SJSA1 (cell line): Measurements from ENCODE around the gene ZBED3. TPM values are rescaled to one million over a fixed set of nuclear protein-coding genes. Genes with fewer than 3 reads are reported as not detected.
"Not testable (repeated sequence)": the region's sequence is repeated elsewhere in the genome, so short reads cannot be mapped to it uniquely, and the experiment has no call there.

Experiments used
- DNase-seq, 2 experiments: peaks; one replicate each; pipeline ENCODE4 v3.0.0-alpha.2; 2015 to 2020; ENCODE audit warnings: low spot score in 2 of 2, low read depth in 1 of 2
- H3K27ac ChIP-seq: fragments of 250-450 bp; sonication (Bioruptor Pico); 2 replicates; pipeline ENCODE4 v1.5.1; 2020; ENCODE audit warnings: mild to moderate bottlenecking, moderate library complexity
- H3K27me3 ChIP-seq: fragments of 250-450 bp; sonication (Bioruptor Pico); replicated peaks from 2 replicates; pipeline ENCODE4 v1.5.1; 2020; ENCODE audit warnings: mild to moderate bottlenecking, moderate library complexity
- H3K36me3 ChIP-seq: fragments of 250-450 bp; sonication (Bioruptor Pico); 2 replicates; pipeline ENCODE4 v1.5.1; 2020; ENCODE audit warnings: mild to moderate bottlenecking
- H3K4me1 ChIP-seq: fragments of 250-450 bp; sonication (Bioruptor Pico); replicated peaks from 2 replicates; pipeline ENCODE4 v1.6.1; 2021; ENCODE audit warnings: mild to moderate bottlenecking
- H3K4me3 ChIP-seq: fragments of 250-450 bp; sonication (Bioruptor Pico); 2 replicates; pipeline ENCODE4 v1.5.1; 2020; ENCODE audit warnings: mild to moderate bottlenecking
- H3K9me3 ChIP-seq: fragments of 250-450 bp; sonication (Bioruptor Pico); replicated peaks from 2 replicates; pipeline ENCODE4 v1.5.1; 2020; ENCODE audit warnings: mild to moderate bottlenecking
- total RNA-seq: library from RNA; depleted of rRNA; stranded (reverse); fragments of >200 nt; shearing (Covaris generic); gene quantifications from 2 replicates; pipeline ENCODE4 v1.2.3, GENCODE V29; 2014

Gene ZBED3
- total RNA-seq, 1 experiment from 2014 or later = 0.29 TPM

- DNase-seq = no peak
- Histone ChIP-seq H3K27me3 (no peaks in the 10 kb centered on the region), H3K9me3 (no peaks in the 10 kb centered on the region), H3K27ac (no peak overlapping the region), H3K4me3 (no peak overlapping the region), H3K36me3 (no peaks in the 10 kb centered on the region), H3K4me1 (no peaks in the 10 kb centered on the region)
Observed at GRCh38 chr5:77101298-77101697, 14.2 kb upstream of the ZBED3 start.

DNA sequence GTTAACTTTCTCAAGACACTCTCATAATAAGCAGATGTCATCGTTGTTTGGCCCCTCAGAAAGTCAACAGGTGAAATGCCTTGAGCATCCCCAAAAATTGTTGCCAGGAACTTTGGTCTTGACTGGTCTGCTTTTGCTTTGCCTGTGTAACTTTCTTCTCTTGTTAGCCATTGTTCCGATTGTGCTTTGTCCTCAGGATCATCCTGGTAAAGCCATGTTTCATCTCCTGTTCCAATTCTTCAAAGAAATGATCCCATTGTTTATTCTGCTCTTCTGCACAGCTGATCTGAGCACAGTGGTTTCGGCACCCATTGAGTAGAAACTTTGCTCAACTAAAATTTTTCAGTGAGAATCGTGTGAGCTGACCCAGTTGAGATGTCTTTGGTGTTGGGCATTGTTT is 8.1 kb upstream of the ZBED3 start:
- Histone ChIP-seq H3K36me3 (no peaks in the 10 kb centered on the region), H3K27me3 (no peaks in the 10 kb centered on the region), H3K4me1 (no peaks in the 10 kb centered on the region), H3K4me3 (no peak overlapping the region), H3K27ac (no peak overlapping the region), H3K9me3 (no peaks in the 10 kb centered on the region)
- DNase-seq = no peak

GRCh38 chr5:77087484-77088261 is 588 bp upstream of the ZBED3 start:
- Histone ChIP-seq H3K9me3 (no peaks in the 10 kb centered on the region), H3K36me3 (no peaks in the 10 kb centered on the region; the same call in 1 of the 2 replicates), H3K27ac (no peak overlapping the region), H3K4me3 (peak overlapping the region; percentile 60), H3K4me1 (peaks cover 7% of the 10 kb centered on the region), H3K27me3 (no peaks in the 10 kb centered on the region)
- DNase-seq = no peak

DNA sequence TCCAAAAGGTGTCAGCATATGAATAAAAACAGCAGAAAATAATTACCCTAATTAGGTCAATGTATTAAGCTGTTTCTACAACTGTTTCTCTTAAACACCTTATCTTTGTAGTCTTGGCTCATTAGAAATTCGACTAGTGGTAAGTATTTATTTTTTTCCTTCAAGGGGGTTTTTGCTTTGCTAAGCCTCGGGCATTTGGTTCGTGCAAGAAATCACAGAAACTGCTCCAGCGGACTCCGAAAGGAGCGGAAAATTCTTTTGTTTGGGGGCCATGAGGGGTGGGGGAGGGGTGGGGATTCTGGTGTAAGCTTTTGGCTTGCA is 757 bp downstream of the ZBED3 start:
- peak overlapping the region; percentile 13; the same call in 1 of the 2 replicates for H3K27ac ChIP-seq

DNA sequence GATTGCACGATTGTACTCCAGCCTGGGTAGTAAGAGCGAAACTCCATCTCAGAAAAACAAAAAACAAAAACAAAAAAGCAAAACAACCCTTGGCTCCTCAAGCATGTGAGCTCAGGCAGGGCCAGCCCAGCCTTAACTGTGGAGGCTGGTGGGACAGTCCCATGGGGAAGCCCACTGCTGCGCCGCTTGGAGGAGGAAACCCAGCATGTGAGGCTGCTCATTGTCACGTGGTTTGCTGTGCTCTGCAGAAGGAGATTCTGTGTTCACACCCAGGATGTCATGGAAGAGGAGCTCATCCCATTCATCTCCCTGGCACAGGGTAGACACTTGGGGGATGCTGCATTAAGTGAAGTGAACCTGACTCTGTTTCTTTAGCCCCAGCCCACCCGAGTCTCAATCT is 4.0 kb downstream of the ZBED3 start:
- Histone ChIP-seq H3K4me3 (no peak overlapping the region), H3K4me1 (peaks cover 7% of the 10 kb centered on the region), H3K9me3 (no peaks in the 10 kb centered on the region), H3K36me3 (peaks cover 2% of the 10 kb centered on the region; the same call in 1 of the 2 replicates), H3K27ac (no peak overlapping the region), H3K27me3 (no peaks in the 10 kb centered on the region)
- no peak for DNase-seq

More for the DNA sequence above, 757 bp downstream of the ZBED3 start:
- Histone ChIP-seq H3K4me1 (peaks cover 7% of the 10 kb centered on the region), H3K9me3 (no peaks in the 10 kb centered on the region), H3K27me3 (no peaks in the 10 kb centered on the region), H3K36me3 (no peaks in the 10 kb centered on the region; the same call in 1 of the 2 replicates), H3K4me3 (peak overlapping the region; percentile 60)
- DNase-seq = no peak

DNA sequence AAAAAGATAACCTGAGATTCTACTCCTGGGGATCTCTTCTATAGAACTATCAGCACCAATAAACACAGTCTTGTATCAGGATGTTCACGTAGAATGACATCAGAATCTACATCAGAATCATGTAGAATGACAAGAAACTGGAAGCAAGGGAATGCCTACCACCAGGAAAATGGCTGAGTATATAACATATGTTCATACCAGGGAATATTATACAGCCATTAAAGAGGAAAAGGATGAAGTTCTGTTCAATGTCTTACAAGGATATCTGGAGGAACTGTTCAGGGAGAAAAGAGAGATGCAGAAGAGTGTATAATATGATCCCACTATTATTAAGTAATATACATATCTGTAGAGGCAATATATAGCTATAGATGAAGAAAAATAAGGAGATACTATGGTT is 4.8 kb downstream of the ZBED3 start:
- Histone ChIP-seq H3K9me3 (no peaks in the 10 kb centered on the region), H3K36me3 (peaks cover 3% of the 10 kb centered on the region; the same call in 1 of the 2 replicates), H3K4me1 (peaks cover under 1% of the 10 kb centered on the region), H3K4me3 (no peak overlapping the region), H3K27me3 (no peaks in the 10 kb centered on the region), H3K27ac (no peak overlapping the region)
- DNase-seq = no peak

- no peaks in the 10 kb centered on the region for H3K27me3 ChIP-seq
- H3K36me3 ChIP-seq = peaks cover 3% of the 10 kb centered on the region; the same call in 1 of the 2 replicates
- H3K4me3 ChIP-seq = no peak overlapping the region
- DNase-seq = no peak
- no peak overlapping the region for H3K27ac ChIP-seq
- no peaks in the 10 kb centered on the region for H3K4me1 ChIP-seq
- no peaks in the 10 kb centered on the region for H3K9me3 ChIP-seq
Observed at GRCh38 chr5:77080905-77081304, 6.2 kb downstream of the ZBED3 start.

- not testable (repeated sequence) for H3K27ac ChIP-seq, H3K4me1 ChIP-seq, DNase-seq, H3K36me3 ChIP-seq, H3K4me3 ChIP-seq, H3K27me3 ChIP-seq, H3K9me3 ChIP-seq
Observed at GRCh38 chr5:77080479-77080878, 6.6 kb downstream of the ZBED3 start.

- DNase-seq = no peak
- Histone ChIP-seq H3K36me3 (peaks cover 3% of the 10 kb centered on the region; the same call in 1 of the 2 replicates), H3K27ac (no peak overlapping the region), H3K4me1 (no peaks in the 10 kb centered on the region), H3K4me3 (no peak overlapping the region), H3K27me3 (no peaks in the 10 kb centered on the region), H3K9me3 (no peaks in the 10 kb centered on the region)
Observed at GRCh38 chr5:77077829-77078176, 9.3 kb downstream of the ZBED3 start.

GRCh38 chr5:77076961-77077828 is 9.9 kb downstream of the ZBED3 start:
- Histone ChIP-seq H3K27ac (no peak overlapping the region), H3K4me1 (no peaks in the 10 kb centered on the region), H3K27me3 (no peaks in the 10 kb centered on the region), H3K36me3 (peaks cover 3% of the 10 kb centered on the region; the same call in 1 of the 2 replicates), H3K4me3 (no peak overlapping the region), H3K9me3 (no peaks in the 10 kb centered on the region)
- no peak for DNase-seq

GRCh38 chr5:77074745-77075144 is 12.3 kb downstream of the ZBED3 start:
- Histone ChIP-seq H3K27me3 (no peaks in the 10 kb centered on the region), H3K9me3 (no peaks in the 10 kb centered on the region), H3K4me3 (no peak overlapping the region), H3K4me1 (no peaks in the 10 kb centered on the region), H3K36me3 (peaks cover 4% of the 10 kb centered on the region; the same call in 1 of the 2 replicates), H3K27ac (no peak overlapping the region)
- no peak for DNase-seq

GRCh38 chr5:77073667-77074066 is 13.4 kb downstream of the ZBED3 start:
- Histone ChIP-seq H3K27ac (no peak overlapping the region), H3K4me3 (no peak overlapping the region), H3K9me3 (no peaks in the 10 kb centered on the region), H3K4me1 (no peaks in the 10 kb centered on the region), H3K27me3 (no peaks in the 10 kb centered on the region), H3K36me3 (peaks cover 9% of the 10 kb centered on the region; the same call in 1 of the 2 replicates)
- no peak for DNase-seq

GRCh38 chr5:77066823-77067442 is 20.2 kb downstream of the ZBED3 start:
- Histone ChIP-seq H3K9me3 (no peaks in the 10 kb centered on the region), H3K27ac (no peak overlapping the region), H3K36me3 (peaks cover 37% of the 10 kb centered on the region), H3K4me1 (no peaks in the 10 kb centered on the region), H3K4me3 (no peak overlapping the region), H3K27me3 (no peaks in the 10 kb centered on the region; the same call in 1 of the 2 replicates)
- DNase-seq = peak in 1 of 2 experiments; percentile 4

DNA sequence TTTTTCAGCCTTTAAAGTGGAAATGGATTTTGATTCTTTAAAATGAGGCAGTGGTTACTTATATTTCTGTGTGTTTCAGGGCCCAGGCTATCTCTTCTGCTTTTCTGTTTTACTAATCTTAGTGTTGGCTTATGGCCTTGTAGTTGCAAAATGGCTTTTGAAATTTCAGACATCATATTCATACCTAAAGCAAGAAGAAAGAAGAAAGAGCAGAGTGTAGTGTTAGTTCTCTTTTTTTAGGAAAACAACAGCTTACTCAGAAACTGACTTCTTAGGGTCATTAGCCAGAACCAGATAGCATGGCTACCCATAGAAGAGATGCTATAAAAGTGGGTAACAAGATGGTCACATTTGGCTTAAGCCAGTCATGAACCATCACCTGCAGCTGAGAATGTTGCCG is 20.9 kb downstream of the ZBED3 start:
- H3K9me3 ChIP-seq = no peaks in the 10 kb centered on the region
- H3K4me1 ChIP-seq = no peaks in the 10 kb centered on the region
- H3K36me3 ChIP-seq = peaks cover 44% of the 10 kb centered on the region
- H3K27me3 ChIP-seq = peaks cover 3% of the 10 kb centered on the region; the same call in 1 of the 2 replicates
- H3K27ac ChIP-seq = no peak overlapping the region
- H3K4me3 ChIP-seq = no peak overlapping the region
- DNase-seq = no peak
